Measurements from ENCODE around the gene ZSWIM6.

Gene ZSWIM6

GRCh38 chr5:61482980-61483379 is 150.9 kb downstream of the ZSWIM6 start:
- no peak for DNase-seq (ENCODE audit: low read depth, low spot score)

- DNase-seq (ENCODE audit: low read depth, low spot score), result no peak
These were observed 154.4 kb downstream of the ZSWIM6 start for GRCh38 chr5:61486476-61486875.

- no peak for DNase-seq (ENCODE audit: low read depth, low spot score)
These were observed 157.5 kb downstream of the ZSWIM6 start for GRCh38 chr5:61489574-61489973.

GRCh38 chr5:61491861-61492260 is 159.8 kb downstream of the ZSWIM6 start:
- DNase-seq (ENCODE audit: low read depth, low spot score), result no peak

GRCh38 chr5:61493973-61494372 is 161.9 kb downstream of the ZSWIM6 start:
- DNase-seq (ENCODE audit: low read depth, low spot score), result no peak

- no peak for DNase-seq (ENCODE audit: low read depth, low spot score)
These were observed 164.4 kb downstream of the ZSWIM6 start for GRCh38 chr5:61496446-61496845.

GRCh38 chr5:61496860-61497259 is 164.8 kb downstream of the ZSWIM6 start:
- no peak for DNase-seq (ENCODE audit: low read depth, low spot score)

GRCh38 chr5:61498121-61498520 is 166.1 kb downstream of the ZSWIM6 start:
- DNase-seq (ENCODE audit: low read depth, low spot score), result no peak

- DNase-seq (ENCODE audit: low read depth, low spot score), result no peak
These were observed 169.9 kb downstream of the ZSWIM6 start for GRCh38 chr5:61501971-61502370.

- DNase-seq (ENCODE audit: low read depth, low spot score), result no peak
These were observed 172.2 kb downstream of the ZSWIM6 start for GRCh38 chr5:61504143-61504770.

- no peak for DNase-seq (ENCODE audit: low read depth, low spot score)
These were observed 173.2 kb downstream of the ZSWIM6 start for GRCh38 chr5:61505281-61505680.

GRCh38 chr5:61507232-61507631 is 175.2 kb downstream of the ZSWIM6 start:
- DNase-seq (ENCODE audit: low read depth, low spot score), result no peak

GRCh38 chr5:61516946-61517345 is 184.9 kb downstream of the ZSWIM6 start:
- DNase-seq (ENCODE audit: low read depth, low spot score), result no peak

- DNase-seq (ENCODE audit: low read depth, low spot score), result no peak
These were observed 187.7 kb downstream of the ZSWIM6 start for GRCh38 chr5:61519728-61520277.

GRCh38 chr5:61523073-61523472 is 191.0 kb downstream of the ZSWIM6 start:
- no peak for DNase-seq (ENCODE audit: low read depth, low spot score)

GRCh38 chr5:61523997-61524396 is 191.9 kb downstream of the ZSWIM6 start:
- no peak for DNase-seq (ENCODE audit: low read depth, low spot score)

GRCh38 chr5:61525512-61526206 is 193.6 kb downstream of the ZSWIM6 start:
- no peak for DNase-seq (ENCODE audit: low read depth, low spot score)

GRCh38 chr5:61526207-61526519 is 194.1 kb downstream of the ZSWIM6 start:
- no peak for DNase-seq (ENCODE audit: low read depth, low spot score)

GRCh38 chr5:61532983-61533382 is 200.9 kb downstream of the ZSWIM6 start:
- no peak for DNase-seq (ENCODE audit: low read depth, low spot score)

GRCh38 chr5:61534481-61535267 is 202.6 kb downstream of the ZSWIM6 start:
- no peak for DNase-seq (ENCODE audit: low read depth, low spot score)

GRCh38 chr5:61535828-61536227 is 203.8 kb downstream of the ZSWIM6 start:
- DNase-seq (ENCODE audit: low read depth, low spot score), result no peak

- no peak for DNase-seq (ENCODE audit: low read depth, low spot score)
These were observed 204.9 kb downstream of the ZSWIM6 start for GRCh38 chr5:61536922-61537321.

Data from activated naive CD8-positive, alpha-beta T cell treated with anti-CD3 and anti-CD28 coated beads, Interleukin-2, amount 50 U/mL, for 16 hours (primary cell).